ENCODE results near the gene TNP2.

The TNP2 gene

GRCh38 chr16:11218604-11218962 is 50.5 kb downstream of the TNP2 start:
- no peak for DNase-seq (ENCODE audit: low read depth)

Measured in HS-27A (cell line).